Germinal center (tissue), 1 donor: ENCODE measurements around the gene KCTD18.

Source experiments
- DNase-seq: peaks from one replicate; pipeline ENCODE4 v3.0.0; 2012; ENCODE audit warnings: mixed read lengths, low spot score

Gene KCTD18

DNA sequence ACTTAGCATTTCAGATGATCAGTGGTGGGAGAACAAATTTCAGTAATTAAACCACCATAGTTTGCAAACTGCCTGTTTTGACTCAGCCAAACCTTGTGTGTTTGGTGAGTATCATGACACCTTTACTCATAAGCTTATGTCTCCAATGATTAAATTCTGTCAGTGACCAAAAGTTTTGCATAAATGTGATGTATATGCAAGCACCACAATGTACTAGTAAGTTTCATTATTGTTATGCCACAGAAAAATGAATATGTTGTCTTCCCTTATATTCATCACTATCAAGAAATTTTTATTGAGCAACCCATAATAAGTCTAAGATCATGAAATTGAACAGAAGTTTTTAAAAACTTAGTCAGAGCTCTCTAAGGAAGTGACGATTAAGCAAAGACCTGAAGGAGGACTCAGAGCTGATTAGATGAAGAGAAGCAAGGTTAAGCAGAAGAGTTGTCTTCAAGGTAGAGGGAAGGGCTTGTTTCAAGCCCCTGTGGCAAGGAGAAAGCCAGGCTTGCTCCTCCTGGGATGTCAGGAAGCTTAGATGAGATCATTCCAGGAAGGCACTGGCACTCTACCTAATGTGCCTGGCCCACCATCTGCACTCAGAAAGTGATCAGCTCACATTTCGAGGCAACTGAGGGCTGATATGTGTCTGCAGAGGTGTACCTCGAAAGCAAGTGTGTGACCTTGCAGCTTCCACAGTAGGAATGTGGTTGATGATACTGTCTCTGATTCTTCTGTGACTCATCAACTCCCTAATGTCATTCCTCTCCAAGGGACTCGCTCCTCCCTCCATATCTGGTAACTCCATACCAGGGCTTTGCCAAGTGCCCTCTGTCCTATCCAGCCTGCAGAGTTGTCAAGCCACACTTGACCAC is 54.7 kb downstream of the KCTD18 start:
- DNase-seq = no peak

DNA sequence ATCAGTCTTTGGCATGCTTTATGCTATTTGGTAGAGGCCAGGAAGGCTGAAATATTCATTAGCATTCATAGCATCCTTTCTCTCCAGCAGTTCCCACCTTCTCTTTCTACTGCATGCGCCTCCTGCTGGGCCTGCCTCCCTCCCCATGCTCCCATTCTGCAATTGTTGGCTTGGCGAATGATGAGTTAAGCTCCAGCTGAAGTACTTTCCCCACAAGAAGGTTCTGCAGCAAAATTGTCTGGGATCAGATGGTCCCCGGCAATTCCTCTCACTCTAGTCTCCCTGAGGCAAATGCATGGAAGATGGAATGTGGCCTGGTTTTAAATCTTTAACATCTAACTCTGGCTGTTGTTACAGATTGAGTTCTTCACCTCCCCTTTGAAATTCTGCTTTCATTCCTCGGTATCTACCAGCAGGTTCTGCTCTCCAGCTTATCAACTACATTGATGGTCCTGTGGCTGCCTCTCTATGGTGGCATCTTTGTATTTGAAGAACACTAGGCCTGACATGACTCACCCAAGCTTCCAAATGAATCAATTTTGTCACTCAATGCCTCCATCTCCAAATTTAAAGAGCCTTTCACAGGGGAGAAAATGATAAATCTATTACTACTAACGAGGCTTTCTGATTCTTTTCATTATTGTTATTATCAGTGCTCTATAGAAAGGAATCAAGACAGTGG is 55.9 kb downstream of the KCTD18 start:
- DNase-seq = no peak

DNA sequence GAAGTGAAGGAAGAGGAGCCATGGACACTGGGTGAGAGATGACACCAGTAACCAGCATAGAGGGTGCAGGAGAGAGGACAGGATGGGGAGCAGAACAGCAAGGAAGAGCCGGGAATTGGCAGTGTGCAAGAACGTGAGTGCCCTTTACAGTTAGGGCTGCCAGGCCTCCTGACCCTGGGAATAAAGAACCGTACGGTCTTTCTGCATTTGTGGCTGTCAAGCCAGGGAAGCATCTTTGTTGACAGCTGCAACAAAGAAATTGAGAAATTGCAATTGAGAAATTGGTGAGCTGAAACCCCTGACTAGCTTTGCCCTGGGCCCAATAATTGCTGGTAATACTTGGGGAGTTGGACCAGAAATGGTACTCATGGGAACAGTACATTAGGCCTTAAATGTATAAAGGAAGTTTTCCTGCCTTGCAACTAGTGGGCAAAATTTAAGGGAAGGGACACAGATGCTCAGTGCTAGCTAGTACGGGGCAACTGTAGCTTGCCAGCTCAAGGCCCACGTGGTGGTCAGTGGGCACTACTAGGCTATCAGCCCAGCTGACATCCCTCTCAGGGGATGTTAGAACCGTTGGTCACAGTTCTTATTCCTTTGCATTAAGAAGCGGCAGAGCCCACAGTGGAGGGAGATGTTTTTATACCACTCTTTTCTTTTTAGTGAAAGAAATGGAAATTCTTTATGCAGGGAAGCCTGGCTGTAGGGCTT is 56.6 kb downstream of the KCTD18 start:
- DNase-seq = no peak

DNA sequence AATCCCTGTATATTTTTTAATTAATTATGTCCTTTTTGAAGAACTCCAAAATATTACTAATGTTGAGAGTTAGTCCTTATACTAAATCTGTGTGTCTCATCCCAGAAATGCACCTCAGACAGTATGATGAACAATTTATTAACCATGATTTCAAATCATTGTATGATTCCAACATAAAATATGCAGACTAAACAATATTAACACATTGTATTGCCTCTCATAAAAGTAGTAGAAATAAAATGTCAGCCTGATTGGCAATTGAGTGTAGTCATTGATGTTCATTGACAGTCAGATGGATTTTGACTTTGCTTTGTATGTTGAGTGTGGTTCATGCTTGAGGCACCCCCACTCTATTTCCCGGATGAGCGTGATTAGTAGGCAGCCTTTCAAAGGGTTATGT is 57.5 kb downstream of the KCTD18 start:
- no peak for DNase-seq

DNA sequence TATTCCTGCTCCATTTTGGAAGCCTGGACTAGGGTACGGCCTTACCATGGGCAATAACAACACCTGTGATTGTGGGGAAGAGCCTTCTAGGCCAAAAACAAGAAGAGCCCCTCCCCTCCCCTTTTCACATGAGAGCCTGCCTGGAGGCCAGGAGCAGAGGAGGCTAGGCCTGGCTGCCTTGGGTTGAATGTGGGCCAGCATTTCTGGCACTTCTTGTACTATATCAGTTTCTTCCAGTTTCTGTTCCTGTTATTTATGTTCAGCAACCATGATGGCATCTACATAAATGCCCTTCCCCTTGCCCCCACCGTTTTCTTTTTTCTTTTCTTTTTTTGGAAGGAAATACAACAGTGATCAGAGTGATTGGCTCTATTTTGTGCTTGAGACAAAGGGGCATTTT is 58.4 kb downstream of the KCTD18 start:
- peak; percentile 59 for DNase-seq

DNA sequence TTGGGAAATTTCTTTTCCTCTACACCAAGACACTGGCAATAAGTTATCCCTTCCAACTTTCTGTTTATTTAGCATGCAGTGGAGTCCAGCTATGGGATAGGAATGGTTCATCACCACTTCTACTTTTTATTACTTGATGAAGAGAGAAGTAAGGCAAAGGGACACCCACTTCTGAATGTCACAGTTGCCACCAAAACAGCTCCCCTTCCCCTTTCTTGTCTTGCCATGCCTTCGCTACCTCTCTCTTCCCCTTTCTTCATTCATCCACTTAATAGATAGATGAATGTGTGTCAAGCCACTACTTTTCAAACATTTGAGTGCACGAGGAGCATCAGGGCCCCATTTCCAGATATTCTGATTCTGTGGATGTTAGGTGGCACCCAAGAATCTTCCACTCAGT is 59.6 kb downstream of the KCTD18 start:
- DNase-seq = no peak

DNA sequence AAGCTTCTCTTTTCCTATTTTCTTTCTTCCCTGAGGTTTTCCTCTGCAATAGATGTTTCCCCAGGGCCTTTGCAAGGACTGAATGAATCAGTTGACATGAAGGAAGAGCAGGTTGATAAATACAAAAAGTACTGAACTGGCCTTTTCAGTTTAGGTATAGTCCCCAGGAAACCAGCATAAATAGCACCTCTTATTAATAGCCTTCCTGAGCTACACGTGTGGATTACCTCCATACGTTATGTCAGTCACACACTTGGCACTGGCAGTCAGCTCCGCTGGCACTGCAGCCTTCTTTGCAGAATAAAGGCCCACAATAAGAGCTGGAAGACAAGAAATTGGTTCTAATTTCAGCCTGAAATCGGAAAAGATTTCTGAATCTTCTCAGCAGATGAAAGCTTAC is 60.7 kb downstream of the KCTD18 start:
- DNase-seq = no peak

DNA sequence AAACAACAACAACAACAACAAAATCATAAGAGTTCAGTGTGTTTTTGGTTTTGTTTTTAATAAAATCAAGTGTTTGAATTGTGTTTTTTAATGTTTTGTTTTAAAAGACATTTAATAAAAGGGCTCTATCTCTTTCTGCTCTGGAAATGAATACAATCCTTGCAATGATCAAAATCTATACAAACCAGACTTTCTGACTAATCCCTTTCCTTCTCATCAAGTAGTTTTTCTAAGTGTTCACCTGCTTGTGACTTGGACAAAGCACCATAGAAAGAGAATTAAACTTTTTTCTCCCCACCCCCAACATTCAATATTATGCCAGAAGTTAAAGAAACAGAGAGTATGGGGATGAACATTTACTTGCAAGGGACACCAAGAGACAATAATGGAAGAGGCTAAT is 61.4 kb downstream of the KCTD18 start:
- DNase-seq = no peak

DNA sequence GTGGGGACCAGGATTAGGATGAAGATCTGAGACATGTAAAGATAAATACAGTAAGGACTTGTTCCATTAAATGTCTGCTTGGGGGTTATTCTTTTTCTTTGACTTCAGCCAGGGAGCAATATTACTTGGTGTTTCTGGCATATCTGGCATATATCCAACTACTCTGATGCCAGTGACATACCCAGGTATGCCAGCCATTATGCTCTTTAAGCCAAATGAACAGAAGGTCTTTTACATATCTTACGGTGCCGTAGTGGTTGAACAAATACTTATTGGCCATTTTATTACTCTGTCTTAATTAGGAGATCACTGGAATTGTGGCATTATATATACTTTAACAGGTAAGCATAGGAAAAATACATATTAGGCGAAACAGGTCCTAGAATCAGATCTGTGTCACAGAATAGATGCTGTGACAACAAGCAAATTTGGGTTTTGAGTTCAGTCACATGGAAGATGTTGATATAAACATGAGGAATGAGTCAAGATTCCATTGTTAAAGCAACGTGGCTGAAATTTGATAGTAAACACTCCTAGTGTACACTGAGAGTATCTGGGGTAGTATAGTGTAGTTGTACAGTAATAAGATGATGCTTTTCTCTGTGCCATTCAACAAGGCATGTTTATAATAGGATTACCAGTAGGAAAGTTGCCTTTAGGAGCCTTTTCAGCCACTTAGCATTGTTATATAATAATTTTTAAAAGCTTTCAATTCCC is 62.6 kb downstream of the KCTD18 start:
- DNase-seq = no peak

DNA sequence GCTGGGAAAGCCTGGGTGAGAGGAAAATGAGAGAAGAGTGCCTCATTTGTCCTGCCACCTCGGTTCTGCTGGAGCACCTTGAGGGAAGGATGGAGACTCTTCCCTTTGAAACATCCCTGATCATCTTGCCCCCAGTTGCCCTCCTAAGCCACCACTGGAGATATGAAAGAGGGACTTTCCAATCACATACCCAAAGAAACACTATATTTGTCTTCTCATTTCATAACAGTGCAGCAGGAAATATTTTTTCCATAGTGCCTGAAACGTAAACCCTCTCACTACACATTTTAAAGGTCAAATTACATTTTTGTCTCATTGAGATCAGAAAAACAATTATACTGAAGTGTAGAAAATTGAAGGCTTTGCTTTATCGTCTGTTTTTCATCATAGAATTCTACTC is 63.3 kb downstream of the KCTD18 start:
- DNase-seq = no peak

DNA sequence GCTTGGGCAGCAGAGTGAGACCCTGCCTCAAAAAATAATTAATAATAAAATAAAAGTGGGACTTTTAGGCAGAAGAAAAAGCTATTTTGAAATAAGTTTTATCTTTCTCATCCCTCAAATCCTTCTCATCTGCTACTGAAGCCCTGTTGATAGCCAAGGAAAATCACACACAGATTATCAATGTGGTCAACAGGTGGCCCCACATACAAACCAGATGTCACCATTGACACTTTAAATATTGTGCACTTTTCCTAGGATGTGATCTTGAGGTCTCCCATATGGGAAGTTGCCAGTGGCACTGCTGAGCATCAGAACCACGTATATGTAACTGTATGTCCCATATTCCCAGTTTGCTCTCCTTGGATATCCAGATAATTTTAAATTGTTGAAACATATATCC is 64.6 kb downstream of the KCTD18 start:
- DNase-seq = no peak

DNA sequence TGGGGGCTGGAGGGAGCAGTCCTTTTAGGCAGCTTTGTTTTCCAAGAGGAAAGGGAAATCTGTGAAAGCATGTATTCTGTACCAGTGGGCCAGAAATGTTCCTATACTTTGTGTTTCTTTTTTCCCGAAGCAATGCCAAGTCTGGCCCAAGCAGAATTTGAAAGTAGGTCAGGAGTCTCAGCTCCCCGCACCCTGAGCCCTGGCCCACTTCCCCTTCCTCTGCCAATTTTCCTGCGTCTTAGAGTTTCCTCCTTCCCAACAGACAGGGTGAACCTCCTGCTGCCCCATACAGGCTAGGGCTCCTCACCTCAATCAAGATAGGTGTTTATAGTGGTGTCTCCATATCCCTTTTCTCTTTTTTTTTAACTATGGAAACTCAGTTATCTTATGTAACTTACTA is 65.3 kb downstream of the KCTD18 start:
- no peak for DNase-seq

DNA sequence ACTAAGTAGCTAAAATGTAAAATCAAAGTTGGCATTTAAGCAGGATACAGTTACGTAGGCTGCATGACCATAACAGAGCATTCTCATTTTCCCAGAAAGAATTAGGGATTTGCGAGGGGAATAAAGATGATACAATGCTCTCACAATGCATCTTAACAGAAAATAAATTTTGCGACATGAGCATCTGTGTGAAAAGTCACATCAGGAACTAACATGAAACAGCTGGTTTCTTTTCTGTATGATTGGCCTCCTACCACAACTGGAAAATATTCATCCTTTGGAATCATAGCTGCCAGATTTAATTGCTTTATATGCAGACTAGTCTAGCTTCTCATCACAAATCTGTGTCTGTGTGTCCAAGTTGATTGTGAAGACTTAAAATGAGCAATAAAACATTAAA is 66.0 kb downstream of the KCTD18 start:
- no peak for DNase-seq

DNA sequence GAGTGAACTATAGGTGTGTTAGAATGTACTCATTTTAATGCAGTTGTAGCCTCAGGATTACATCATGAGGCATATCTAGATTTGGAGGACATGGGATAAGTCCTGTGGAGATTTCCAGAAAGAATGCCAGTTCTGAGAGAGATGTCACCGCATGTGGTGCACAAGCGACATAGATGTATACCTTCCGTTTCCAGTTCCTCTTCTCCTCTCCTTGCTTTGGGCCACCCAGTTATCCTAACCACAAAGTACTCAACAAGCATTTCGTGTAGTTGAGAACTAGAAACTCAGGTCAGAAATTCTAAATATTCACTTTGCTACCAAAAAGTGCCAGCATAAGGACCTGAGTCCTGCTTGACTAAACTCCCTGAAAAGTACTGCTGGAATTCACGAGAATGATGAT is 66.5 kb downstream of the KCTD18 start:
- no peak for DNase-seq

DNA sequence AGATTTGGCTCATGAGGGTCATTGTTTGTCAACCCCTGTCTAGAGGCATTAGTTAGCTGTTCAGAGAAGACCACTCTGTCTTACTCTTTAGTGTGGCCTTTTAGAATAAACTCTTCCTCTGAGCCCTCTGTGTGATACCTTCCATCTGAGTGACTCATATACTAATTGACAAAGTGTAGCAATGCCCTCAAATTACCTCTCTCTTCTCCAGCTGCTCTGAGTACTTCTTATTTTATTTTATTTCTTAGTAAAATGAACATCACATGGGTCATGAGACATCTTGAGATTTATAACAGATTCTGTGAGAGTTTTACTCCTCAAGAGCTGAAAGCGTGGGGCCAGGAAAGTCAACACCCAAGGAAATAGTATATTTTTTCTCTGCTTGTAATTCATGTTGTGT is 67.4 kb downstream of the KCTD18 start:
- DNase-seq = no peak

DNA sequence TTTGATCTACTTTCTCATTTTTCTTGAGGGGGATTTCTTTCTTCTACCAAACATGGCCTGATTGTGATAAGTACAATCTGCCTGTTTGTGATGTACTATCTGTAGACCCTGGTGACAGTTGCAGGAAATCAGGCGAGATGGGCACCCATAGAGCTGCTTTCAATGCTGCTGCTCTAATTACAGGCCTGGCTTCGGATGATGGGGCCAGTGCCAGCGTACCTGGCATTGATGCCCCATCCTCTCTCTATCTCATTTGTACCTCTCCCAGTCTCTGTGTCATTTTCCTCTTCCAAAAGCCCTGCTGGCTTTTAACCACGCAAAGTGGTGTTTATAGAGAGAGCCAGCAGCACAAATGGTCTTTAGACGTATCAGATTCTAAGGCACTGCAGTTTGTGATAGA is 69.9 kb downstream of the KCTD18 start:
- DNase-seq = no peak
